HG03565 (cell line): Measurements from ENCODE around the gene FRYL.

ENCODE experiments used
- ATAC-seq: cut with Tn5 transposase; IDR thresholded peaks from one replicate; pipeline ENCODE4 v1.9.1; 2021; ENCODE audit warnings: mild to moderate bottlenecking, moderate library complexity; ENCODE audit not compliant: unreplicated experiment

FRYL gene

DNA sequence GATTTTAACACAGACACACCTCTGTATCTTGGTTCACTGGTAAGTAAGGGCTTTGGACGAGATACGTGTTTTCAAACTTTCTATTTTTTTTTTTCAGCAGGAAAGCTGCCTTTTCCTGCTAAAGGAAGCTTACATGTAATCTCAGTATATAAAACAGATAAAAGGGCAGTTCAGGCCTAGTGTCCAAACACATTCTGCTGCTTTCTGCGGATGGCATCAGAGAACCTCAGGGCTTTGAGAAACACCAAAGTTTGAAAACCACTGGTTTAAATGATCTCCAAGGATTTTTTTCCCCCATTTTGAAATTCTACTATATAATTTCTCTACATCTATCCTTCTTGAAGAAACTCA lies 214.1 kb downstream of the FRYL start:
- no peak for ATAC-seq

DNA sequence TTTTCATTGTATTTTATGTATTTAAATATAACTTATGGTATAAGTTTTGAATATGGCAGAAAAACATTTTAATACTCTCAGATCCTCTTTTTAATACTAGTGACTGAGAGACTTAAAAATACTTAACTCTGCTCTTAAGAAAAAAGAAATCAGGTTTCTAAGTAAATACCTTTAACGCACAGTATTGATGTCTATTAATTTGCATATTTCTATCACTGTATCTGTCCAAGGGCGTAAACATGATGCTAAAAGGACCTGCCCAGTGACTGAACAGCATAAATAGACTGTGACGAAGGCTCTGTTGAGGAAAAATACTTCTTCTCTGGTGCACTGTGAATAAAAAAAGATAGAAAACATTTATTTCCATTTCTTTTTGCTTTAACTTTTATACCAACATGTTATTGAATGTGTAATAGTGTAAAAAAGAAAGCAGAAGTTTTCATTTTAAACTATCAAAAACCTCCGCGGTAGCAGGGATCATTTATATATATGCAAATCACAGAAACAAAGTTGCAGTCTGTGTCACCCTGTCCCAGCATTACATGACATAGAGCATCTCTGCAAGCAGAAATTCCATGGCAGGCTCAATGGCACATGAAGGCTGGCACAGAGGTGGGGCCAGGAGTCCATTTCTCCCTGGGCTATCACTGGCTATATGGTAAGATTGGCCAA lies 214.6 kb downstream of the FRYL start:
- no peak for ATAC-seq

DNA sequence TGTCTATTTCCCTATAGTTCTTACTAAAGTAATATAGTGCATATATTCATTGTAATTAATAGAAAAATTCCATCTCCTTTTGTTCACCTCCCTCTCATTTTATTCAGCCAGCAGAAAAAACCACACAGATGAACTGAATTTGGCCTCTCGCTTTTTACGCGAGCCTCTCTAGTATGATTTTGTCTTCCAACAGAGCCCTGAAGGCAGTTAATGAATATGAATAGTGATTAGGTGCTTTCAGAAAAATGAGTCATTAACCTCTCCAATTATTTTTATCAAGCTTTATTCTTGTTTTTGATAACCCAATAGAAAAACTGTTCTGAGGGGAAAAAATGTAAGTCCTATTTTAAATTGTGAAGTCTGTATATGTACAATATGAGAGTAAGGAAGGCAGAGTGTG lies 215.9 kb downstream of the FRYL start:
- no peak for ATAC-seq

DNA sequence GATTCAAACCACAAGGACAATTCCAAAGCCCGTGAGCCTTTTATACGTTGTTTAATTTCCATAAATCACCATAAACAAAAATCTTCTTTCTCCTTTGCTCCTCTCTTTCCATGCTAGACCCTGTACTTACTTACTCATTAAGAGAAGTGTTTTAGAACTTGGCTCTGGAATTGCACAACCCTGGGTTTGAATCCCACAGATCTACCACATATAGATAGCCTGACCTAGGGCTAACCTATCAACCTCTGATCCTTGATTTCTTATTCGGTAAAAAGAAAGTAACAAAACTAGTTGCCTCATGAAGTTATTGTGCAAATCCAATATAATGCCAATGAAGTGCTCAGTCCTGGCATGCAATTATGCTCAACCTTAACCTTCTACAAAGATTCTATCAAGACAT lies 221.3 kb downstream of the FRYL start:
- ATAC-seq, result no peak

DNA sequence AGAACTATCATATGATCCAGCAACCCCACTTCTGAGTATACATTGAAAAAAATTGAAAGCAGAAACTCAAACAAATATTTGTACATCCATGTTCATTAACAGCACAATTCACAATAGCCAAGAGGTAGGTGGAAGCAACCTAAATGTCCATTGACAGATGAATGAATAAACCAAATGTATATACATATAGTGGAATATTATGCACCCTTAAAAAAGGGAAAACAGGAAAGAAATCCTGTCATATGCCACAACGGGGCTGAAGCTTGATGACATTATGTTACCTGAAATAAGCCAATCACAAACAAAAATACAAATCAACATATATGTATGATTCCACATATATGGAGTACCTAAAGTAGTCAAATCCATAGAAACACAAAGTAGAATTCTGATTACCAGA lies 222.1 kb downstream of the FRYL start:
- no peak for ATAC-seq

DNA sequence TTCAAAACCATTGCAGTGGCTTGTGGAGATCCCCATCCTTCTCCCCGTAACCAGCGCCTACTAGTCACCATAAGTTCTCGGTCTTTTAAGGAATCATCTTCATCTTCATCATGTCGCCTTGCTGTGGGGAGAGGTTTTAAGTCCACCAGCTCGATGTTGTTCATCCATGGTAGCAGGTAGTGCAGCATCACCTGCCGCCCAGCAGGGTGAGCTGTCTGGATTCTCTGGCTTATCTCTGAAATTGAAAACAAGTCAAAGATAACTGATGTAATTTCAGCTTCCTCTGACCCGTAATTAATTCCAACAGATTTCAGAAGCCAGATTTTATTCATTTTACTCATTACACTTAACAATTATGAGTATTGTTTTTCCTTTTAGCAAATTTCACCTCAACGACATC lies 222.6 kb downstream of the FRYL start:
- ATAC-seq, result no peak

DNA sequence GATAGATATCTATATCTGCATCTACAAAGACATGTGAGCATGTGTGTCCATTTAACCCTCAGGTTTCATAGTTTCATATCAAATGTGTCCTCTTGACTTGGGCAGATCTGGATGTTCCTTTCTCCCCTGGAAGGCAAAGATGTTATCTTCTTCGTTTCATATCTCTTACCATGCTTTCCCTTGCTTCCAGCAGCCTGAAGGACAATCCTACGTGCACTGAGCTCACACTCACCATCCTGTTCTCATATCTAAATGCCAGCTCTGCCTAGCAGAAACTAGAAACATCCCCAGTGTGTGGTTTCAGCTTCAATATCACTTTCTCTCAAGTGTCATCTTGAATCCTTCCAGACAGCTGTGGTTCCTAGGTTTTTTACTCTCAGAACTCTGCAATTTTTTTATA lies 223.8 kb downstream of the FRYL start:
- ATAC-seq, result no peak

DNA sequence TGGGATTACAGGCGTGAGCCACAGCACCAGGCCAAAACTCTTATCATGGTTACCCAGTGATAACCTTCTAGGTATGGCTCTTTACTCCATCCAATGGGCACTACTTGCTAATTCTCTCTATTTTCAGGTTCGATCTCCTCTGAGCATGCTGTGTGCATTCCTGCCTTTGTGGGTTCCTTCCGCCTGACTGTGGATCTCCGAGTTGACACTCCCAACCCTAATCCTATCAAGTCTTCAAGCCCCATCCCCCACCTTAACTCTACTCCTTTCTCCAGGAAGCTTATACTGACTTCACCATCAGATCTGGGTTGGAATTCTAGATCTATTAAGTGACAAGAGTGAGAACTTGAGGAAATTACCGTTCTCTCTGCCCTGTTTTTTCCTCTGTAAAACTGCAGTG lies 225.5 kb downstream of the FRYL start:
- ATAC-seq, result no peak

DNA sequence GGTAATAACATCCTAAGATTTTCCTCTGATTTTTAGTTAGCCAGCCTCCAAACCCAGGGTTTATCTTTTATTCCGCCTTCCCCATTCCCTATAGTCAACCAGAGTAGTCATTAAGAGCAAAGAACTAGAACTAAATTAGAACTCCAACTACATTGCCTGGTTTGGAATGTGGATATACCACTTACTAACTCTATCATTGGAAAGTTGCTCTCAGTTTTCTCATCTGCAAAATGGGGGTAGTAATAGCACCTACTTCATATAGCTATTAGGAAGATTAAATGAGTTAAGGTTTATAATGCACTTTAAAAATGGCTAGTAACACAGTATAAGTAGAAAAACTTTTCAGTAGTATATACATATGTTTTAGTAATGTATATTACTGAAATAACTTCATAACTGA lies 226.4 kb downstream of the FRYL start:
- no peak for ATAC-seq

DNA sequence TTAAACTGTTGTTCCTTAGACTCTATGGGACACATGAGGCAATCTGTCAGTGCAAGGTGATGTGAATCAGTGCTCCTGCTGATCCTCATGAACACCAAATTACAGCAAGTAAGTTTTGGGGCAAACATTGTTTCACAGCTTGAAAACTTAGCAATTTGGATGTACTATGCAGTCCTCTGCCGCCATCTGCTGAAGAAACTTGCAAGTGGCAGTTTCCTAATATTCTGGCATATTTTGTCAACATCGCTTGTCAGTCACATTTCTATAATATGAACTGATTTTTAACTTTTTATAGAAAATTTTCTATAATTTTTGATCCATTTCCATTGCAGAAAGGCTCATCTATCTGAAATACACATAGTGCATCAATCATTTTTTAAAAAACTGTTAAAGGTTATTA lies 233.7 kb downstream of the FRYL start:
- no peak for ATAC-seq

DNA sequence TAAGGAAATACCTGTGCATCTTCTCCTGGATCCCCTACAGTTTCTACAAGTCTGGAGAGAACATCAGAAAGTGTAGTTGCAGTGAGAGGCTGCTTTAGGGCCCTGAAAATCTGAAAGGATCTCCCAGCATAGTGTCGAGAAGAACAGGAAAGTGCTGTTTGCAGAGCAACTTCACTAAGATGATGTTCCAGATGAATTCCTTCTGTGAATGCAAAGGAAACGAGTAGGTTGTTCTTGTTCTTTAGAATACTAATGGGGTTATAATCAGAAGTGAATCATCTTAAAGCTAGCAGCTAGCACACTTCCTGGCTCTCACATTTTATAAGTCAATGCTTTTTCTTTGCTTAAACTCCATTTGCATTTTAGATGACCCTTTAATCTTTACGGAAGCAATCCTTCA lies 236.3 kb downstream of the FRYL start:
- ATAC-seq, result no peak

DNA sequence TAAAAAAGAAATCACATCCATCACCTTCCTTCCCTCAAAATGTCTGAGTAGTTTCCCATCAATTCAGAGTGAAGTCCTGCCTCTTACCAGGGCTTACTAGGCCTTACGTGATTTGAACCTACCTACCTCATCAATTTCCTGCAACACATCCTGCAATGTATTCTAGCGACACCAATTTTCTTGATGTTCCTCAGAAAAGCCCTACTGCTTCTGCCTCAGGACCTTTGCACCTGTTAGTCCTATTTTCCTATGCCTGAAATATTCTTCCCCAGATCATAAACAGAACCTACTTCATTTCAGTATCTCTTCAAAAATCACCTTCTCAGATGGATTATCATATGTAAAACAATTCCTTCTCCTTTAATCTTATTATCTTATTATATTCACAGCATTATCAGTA lies 237.2 kb downstream of the FRYL start:
- no peak for ATAC-seq

DNA sequence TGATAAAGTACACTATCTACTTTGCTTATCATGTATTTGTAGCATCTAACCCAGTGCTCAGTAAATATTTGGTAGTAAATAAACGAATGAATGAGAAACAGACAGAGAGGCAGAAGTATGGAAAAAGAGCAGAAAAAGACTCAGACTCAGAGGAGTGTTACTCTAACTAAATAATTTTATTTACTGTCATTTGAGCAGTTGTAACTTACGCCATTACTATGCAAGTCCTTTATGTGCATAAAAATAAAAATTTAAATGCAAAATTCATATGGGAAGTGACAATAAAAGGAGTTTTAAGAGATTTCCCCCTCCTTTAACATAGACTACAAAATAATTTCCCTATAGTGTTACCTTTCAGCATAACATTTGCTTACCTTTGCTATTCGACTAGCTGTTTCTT lies 240.5 kb downstream of the FRYL start:
- no peak for ATAC-seq

DNA sequence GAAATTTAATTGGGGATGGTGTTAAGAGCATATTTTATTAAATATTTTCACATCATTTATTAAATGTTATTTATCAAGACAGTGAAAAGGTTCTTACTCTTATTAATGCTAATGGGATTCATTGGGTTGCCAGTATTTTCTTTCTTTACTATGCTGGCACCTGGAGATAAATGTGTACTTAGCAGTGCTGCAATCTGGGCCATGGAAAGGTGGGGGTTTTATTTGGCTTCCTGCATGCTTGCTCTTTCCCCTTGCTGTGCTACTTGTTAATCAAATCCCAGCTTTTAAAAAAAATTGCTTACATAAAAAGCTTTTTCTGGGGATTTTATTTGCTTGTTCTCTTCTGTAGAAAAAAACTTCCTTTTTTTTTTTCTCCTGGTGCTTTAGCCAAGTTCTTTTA lies 241.7 kb downstream of the FRYL start:
- ATAC-seq, result no peak

DNA sequence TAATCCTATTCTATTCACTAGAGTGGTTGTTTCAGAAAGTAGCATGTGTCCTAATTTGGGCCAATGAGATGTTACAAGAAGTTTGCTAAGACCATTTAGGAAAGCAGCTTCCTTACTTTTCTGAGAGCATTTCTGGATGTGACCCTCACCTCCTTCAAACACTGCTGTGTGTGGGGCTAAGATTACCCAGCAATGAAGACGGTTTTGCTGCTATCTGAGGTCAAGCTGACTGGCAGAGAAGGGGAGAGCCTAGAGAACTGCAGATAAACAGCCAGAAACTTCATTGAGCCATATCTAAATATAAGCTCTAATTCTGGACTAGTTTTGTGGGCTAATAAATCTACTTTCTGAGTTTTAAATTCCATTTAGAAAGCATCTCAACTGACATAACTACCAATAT lies 253.7 kb downstream of the FRYL start:
- no peak for ATAC-seq

DNA sequence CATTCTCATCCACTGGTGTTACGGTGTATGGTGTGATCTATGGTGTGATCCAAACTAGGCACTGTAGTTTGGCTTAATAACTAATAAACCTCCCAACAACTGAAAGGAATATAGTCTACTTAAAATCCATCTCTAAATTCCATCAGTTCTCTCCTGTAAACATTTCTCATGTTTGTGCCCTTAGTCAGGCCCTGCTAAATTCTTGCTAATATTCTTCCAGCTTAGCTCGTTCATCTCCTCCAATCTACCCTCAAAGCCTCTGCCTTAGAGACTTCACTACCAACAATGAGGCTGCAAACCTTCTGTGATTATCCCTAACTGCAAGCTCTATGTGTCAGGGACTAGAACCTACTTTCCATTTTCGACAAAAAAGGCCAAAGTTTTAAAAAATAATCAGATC lies 261.9 kb downstream of the FRYL start:
- ATAC-seq, result no peak

DNA sequence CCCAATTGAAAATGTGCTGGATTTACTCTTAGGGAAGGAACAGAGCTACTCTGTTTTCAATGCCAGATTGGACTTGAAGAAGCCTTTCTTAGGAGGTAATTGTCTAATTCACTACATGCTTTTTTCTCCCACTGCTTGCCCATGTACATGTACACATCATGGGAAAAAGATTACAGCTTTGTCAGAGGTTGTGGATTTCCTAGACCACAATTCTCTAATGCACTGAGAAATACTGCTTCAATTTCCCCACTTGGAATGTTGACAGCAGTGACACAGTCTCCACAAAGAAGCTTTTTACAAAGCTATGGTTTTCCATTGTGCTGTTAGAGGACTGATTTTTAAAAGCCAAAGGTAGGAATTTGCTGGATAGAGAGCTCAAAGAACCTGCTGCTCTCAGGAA lies 270.5 kb downstream of the FRYL start:
- ATAC-seq, result no peak

DNA sequence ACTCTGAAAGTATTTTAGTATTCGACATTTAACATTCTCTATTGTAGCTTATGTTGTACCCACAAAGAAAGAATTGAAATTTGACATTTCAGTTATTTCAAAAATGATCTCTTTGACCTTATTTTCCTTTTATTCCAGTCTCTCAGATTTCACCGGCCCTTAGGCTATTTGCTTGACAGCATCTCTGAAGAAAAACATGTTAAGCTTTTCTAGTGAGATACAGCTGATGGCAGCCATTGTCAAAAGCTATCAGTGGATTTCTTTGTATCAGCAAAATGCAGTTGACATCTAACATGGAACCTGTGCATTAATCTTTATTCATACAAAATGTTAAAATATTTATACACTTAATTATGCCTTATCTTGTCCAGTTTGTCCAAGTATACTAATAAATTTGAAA lies 273.4 kb downstream of the FRYL start:
- ATAC-seq, result no peak

DNA sequence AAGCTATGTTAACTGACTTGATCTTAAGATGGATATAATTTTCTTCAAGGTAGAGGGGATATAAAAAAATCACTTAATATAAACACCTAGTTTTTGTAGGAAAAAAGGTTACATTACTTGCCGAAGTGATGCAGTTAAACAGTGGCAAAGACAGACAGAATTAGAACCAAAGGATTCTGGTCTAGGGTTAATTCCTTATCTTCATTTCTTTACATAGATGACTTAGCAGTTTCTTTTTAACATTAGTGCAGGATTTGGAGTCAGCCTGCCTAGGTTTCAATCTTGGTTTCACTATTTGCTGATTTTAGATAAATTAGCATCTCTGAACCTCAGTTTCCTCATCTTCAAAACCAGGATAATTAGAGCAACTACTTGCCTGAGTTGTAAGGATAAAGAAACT lies 275.7 kb downstream of the FRYL start:
- no peak for ATAC-seq

DNA sequence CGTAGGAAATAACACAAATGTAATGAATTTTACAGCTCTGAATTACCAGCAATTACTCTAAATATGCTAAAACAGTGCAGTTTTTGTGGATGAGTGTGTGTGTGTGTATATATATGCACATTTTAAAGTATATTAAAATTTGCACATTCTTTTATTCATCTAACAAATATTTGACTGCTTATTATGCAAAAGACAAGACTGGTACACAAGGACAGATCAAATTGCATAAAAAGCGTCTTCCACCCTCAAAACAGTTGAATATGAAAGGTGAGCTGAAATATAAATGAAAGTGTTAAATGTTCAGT lies 276.1 kb downstream of the FRYL start:
- no peak for ATAC-seq

DNA sequence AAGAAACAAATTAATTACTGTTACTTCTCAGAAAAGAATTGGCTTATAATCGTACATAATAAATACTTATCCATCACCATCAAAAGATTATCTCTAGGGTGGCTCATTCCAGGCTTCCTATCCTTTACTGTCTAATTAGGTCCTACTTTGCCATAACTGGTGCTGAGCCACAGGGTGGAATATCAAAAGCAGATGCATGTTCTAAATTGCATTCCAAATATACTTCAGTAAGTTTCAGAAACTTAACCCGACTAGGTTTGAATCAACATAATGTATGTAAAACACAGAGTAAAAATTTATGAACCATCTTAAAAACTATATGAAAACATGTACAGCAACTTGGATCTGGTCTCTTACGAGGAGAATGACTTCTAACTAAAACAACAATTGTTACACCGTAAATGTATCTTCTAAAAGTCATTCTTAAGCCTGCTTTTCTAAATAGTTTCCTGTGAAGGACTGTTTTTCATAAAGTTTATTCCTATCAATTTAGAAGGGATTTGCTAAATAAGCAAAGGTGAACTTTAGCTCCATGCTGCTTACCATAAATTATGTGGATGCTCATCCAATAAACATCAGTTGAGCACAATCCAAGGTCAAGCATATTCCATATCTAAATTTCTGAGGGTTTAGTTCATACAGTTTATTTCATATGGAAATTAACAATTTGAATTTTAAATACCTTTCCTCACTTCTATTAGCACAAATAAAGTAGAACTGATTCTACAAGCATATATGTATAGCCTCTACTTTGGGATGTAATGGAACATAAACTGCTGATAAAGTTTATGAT lies 276.6 kb downstream of the FRYL start:
- no peak for ATAC-seq

DNA sequence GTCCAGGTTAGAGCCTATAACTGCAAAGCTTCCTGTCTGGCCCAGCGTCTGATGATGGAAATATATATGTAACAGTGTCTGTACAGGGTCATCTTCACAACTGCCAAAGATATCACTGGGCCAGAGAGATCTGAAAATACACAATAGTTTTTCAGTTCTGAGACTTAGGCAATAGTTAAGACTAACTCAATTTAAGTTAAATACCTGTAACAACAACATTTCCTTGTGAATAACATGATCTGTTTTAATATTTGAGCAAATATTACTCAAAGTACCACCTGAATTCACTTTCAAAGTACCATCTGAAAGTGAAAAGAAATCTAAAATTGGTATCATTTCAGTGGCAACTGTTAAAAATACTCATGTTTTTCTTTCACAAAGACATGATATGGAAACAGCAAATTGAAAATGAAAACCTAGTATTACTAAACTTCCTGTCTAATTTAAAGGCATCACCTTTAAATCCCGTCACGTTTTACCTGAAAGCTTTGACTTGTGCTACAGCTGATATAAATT lies 280.5 kb downstream of the FRYL start:
- peak; percentile 75 for ATAC-seq

DNA sequence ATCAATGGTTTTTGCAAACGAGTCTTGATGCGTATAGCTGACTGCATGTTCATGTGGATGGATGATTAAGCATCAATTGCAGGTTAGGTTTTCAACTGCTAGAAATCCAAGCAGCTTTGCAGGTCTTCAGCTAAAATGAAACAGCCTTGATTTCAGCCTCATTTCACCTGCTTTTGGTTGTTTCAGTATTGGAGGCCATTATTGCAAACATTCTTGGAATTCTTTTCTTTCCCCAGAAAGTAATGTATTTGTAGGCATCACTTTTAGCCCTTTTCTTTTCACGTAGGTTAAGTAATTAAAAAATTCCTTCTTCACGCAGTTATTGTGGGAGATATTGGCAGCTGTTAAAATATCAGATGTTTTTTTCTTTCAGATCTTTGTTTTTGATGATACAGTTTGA lies 281.2 kb downstream of the FRYL start:
- no peak for ATAC-seq
